Skeletal muscle cell (primary cell): ENCODE measurements around the gene DEDD2.

ENCODE experiments used
- DNase-seq: peaks from one replicate; pipeline ENCODE4 v3.0.0-alpha.2; 2010; ENCODE audit warnings: low read depth
- H3K4me3 ChIP-seq: 2 replicates; pipeline ENCODE4 v1.5.1; 2011; ENCODE audit warnings: low read depth, mild to moderate bottlenecking, control low read depth, low read length, moderate library complexity

DEDD2 gene

DNA sequence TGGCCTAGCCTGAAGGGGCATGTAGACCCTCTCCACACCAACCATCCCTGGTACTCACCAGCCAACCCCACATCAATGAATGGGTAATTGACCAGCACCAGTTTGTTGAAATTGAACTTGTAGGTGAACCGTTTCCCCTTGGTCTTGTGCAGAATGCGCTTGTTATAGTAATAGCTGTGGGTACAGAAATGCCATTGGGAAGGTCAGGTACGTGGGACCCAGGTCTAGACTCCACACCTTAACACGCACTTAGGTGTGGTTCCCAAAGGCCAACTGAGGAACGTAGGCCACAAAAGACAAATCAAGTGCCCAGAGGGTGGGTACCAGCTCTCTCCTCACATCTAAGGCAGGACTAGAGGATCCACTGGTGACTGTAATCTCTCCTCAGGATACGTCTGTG lies 32.3 kb upstream of the DEDD2 start:
- no peak overlapping the region for H3K4me3 ChIP-seq
- DNase-seq, result no peak

DNA sequence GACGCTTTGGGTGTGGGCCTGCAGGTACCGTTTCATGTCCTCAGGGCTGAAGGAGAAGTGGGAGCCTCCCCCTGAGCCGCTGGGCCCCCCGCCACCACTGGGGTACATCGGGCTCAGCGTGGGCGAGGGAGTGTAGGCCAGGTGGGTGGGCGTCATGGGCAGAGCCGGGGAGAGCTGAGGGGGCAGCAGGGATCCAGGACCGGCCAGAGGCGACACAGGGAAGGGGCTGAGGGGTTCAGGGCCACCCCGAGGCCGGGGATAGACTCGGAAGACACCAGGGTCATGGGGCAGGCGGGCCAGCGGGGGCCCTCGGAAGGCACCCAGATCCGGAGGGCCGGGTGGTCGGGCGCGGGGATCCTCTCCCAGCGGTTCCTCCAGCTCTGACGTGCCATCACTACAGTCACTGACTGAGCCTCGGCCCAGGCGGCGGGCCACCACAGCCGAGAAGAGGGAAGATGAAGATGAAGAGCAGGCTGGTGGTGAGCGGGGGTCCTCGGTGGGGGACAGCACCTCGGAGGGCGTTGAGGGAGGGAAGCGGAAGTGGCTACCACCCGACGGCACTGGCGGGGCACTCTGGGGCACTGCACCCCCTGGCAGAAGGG lies 31.8 kb upstream of the DEDD2 start:
- H3K4me3 ChIP-seq, result no peak overlapping the region

DNA sequence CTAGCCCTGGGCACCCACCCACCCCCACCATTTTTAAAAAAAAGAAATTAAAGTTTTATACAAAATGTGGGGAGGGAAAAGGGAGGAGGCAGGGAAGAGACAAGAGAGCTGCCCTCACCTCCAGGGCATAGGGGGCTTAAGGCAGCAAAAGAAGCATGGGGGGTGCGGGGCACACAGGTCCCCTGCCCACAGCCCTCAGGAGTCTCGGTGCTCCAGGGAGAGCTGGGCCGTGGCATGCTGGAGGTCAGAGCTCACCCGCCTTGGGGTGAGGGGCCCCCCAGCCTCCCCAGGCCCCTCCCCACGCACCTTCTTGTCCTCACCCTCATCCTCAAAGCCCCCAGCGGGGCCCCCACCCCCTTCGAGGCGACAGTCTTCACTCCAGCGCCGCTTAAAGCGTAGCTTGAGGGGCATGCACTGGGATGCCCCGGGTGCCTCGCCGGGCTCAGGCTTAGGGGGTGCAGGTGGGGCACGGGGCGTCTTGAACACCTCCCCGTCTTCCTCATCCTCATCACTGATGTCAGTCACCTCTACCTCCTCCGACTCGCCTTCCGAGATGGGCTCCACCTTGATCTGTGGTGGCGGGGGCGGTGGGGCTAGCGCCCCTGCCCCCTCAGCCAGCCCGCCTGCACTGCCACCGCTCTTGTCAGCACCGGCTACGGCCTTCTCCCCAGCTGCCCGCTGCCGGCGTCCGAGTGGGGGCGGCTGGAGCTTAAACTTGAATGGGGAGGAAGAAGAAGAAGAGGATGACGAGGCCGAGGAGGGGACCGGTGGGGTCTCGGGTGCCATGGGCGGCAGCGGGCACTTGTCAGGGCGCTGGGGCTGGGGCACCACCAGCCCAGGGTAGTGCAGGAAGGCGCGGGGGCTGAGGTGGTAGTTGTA lies 31.0 kb upstream of the DEDD2 start:
- no peak overlapping the region for H3K4me3 ChIP-seq
- DNase-seq, result no peak

More for the DNA sequence above, 31.8 kb upstream of the DEDD2 start:
- DNase-seq, result no peak

DNA sequence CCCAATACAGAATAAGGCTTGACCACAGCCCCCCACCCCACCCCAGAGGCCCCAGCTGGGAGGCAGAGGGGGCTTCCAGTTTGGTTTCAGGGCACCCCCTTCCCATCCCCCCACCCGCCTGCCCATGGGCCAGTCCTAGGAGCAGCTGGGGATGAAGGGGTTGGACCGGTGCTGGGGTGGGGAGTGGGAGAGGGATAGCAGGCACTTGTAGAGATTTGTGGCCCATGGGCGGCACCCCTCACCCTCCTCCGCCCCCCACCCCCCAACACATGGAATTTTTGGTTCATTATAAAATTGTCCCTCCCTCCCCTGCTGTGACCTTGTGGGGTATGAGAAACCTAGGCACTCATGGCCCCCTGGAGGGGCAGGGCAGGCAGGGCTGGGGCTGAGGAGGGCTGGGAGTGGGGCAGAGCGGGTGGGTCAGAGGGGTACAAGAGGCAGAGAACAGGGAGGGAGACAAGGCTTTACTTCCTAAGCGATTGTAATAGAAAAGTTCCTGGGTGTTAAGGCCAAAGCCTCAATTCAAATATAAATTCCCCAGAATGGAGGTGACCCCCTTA lies 30.2 kb upstream of the DEDD2 start:
- DNase-seq, result no peak
- no peak overlapping the region for H3K4me3 ChIP-seq

DNA sequence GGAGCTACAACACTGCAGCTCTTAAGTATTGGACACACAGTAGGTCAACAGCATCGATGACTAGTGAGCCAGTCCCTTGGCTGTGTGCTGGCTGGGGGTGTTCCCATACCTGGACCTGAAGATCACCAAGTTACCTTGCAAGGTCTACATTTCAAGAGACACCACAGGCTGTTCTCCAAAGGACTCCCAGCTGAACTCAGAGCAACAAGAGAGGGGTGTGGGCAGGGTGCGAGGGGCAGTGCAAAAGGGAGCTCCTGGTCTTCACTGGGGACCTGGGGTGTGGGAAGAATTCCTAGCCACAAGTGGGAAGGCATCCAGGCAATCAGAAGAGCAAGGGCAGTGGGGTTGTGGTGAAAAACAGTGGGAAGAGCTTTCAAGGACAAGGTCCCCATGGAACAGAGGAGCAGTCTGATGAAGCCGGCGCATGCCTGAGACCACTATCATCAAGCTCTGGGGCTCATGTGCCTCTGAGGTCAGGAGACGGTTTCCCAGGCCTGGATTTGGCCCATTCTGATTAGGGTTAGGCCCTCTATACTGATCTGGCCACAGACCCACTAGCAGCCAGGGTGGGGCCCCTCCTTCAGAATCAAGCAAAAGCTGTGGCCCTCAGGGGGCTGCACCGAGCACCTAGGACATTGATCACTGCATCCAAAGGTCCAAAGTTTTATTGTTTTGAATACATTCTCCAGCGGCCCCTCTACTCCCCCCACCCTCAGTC lies 29.6 kb upstream of the DEDD2 start:
- no peak for DNase-seq
- H3K4me3 ChIP-seq, result no peak overlapping the region

DNA sequence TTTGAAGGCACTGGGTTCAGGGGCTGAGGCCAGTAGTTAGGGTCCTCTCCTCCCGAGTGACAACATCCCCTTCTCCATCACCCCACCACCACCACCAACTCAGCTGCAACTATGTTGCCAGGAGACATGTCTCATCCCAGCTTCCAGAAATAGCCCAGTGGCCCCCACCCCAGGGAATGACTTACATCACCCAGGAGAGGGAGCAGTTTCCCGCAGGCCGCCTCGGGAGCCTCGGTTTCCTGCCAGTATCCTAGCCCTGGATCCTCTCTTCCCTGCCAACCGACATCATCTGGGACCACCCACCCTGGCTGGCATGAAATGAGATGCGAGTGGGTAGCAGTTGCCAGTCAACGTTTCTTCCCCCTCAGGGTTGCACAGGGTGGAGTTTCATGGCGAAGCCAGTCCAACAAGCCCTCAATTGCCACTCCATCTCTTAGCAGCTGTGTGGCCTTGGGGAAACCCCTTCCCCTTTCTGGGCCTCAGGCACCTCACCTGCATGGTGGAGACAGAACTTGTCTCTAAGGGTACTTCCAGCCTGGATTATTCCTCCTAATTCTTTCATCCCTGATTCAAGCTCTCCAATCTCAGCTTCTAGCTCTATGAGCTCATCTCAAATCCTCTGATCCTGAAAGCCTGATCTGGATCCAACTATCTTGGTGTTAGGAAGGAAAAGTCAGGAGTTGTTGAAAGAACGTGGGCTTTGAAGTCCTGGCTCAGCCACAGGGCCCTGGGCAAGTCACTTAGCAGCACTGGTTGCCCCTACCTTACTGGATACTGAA lies 28.9 kb upstream of the DEDD2 start:
- no peak overlapping the region for H3K4me3 ChIP-seq
- no peak for DNase-seq

DNA sequence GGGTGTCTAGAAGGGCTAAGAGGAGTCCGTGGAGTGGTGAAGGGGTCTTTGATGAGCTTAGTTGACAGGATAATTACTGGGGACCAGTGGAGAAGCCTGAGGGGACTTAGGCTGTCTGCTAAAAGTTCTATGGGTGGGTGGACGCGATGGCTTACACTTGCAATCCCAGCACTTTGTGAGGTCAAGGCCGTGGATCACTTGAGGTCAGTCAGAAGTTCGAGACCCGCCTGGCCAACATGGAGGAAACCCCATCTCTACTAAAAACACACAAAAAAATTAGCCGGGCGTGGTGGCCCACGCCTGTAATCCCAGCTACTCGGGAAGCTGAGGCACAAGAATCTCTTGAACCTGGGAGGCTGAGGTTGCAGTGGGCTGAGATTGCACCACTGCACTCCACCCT lies 27.8 kb upstream of the DEDD2 start:
- no peak for DNase-seq
- H3K4me3 ChIP-seq, result no peak overlapping the region

DNA sequence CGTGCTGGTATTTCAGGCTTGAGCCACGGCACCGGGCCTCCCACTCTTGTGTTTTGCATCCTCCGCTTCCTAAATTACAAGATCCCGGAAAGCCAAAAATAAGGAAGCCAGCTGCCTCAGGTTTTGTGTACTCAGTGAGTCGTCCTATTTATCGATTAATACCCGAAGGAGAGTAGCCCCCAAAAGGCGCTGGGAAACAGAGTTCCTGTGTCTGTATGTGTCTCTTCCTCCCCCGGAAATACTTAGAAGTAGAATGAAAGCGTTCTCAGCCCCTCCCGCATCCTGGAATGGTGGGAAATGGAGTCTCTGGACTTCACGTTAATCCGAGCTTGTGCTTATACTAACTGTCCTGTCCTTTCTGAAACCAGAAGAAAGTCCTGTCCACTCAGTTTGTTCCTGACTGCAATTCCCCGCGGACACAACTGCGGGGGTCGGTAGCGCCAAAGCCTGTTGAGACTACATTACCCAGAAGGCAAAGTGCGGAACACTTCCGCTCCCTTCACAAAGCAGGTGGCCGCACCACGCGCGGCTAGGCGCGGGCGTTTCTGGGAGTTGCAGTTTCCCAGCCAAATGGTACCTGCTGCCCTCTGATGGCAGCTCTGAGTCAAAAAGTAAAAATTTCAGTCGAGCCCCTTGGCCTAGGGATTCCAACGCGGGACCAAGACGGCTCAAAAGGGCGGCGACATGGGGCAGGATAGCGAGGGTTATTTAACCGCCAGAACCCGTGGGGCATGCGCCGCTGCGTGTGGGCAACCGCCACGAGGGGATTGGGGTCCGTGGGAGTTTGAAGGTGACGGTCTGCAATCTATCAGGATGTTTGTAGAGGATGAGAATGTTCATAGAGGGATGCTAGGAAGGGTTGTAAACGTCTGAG lies 27.1 kb upstream of the DEDD2 start:
- DNase-seq, result peak; percentile 79
- H3K4me3 ChIP-seq, result peak overlapping the region; percentile 68

DNA sequence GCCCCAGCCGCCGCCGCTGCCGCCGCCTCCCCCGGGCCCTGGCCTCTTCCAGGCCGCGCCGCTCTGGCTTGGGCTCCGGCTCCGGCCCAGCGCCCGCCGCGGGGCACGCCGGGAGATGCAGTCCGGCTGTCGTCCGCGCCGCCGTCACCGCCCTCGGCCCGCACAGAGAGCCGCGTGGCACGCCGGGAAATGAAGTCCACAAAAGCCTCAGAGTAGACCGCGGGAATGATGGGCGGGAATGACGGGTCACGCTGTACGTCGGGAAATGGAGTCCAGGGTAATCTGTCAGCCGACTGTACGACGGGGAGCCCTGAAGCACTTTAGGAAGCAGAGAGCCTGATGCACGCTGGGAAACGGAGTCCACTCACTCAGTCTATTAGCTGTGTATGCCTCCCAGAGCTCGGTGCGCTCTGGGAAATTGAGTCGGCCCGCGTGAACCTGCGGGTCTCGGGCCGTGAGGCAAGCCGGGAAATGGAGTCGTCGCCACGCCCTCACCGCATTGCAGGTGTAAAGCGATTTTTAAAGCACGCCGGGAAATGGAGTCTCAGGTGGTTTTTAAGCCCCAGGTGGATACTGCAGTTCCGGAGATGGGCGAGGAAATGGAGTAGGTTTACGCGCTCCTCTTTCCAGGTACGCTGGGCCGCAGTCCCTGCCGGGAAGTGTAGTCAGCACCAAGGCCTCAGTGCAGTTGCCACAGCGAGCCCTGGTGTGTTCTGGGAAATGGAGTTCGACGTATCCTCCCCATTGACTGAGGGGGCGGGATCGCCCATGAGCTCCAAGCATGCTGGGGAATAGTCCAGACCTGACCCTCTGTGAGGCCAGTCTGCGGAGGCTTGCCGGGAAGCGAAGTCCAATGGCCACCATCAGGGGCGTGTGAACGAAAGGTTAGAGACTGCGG lies 25.3 kb upstream of the DEDD2 start, which contains the start of gene GSK3A:
Gene GSK3A (minus strand): TSS at position 91 of the 898 bp plus-strand sequence. CDS start 137 bp downstream, outside the sequence.
- peak within 1 kb of the TSS; percentile 69 for H3K4me3 ChIP-seq

DNA sequence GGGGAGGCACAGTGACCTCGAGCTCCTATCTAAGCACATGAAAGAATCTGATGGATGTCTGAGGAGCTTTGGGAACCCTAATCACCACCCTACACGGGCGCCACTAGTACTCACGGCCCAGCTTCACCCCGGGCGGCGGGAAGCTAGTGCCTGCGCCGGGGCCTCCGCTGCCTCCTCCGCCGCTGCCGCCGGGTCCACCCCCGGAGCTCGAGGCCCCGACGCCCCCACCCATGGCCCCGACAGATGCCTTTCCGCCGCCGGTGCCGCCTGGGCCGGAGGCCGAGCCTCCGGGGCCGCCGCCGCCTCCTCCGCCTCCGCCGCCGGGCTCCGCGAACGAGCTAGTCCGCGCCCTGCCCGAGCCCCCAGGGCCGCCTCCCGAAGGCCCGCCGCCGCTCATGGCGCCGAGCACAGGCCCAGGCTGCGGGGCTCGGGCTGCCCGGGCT lies 24.6 kb upstream of the DEDD2 start:
- peak overlapping the region; percentile 69 for H3K4me3 ChIP-seq
- no peak for DNase-seq

More for the DNA sequence above, 25.3 kb upstream of the DEDD2 start, which contains the start of gene GSK3A:
- DNase-seq, result peak; percentile 97

DNA sequence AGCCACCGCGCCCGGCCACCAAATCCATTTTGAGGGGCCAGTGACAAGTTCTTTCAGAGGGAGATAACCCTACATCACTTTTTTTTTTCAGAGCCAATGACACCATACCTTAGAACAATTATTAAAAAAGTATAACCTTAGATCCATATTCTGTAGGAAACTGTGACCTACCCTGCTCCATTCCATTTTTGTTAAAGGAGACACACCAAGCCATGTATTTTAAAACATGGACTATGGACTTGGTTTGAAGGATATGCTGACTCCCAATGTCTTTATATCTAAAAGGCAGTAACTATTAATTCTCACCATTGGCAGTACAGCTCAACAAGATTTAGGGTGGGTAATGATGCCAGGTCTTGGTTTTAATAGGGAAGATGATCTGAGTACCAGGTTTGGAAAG lies 23.8 kb upstream of the DEDD2 start:
- H3K4me3 ChIP-seq, result peak overlapping the region; percentile 69
- no peak for DNase-seq

DNA sequence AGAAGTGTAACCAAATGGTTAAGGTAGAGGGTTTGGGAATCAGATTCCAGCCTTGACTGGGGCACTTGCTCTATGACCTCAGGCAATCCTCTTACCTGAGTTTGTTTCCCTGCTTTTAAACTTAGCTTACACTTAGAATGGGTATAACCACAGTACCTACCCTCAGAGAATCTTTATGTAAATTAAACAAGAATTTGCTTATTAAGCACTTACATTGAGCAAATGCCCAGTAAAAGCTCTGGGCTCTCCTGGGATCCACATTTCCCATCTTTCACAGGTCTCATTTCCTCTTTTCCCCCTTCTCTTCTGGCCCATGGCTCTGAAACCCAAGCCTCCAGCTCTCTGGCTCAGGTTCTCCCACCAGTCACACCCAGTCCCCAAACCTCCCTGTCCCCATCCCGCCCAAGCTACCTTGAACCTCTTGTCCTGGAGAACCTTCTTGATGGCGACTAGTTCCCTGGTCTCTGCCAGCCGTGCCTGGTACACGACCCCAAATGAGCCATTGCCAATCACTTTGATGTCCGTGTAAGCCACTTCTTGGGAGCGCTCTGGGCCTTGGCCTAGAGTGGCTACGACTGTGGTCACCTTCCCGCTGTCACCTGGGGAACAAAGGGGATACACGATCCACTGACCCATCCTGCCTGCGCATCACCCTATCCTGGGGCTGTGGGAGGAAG lies 22.2 kb upstream of the DEDD2 start:
- DNase-seq, result no peak
- H3K4me3 ChIP-seq, result no peak overlapping the region

DNA sequence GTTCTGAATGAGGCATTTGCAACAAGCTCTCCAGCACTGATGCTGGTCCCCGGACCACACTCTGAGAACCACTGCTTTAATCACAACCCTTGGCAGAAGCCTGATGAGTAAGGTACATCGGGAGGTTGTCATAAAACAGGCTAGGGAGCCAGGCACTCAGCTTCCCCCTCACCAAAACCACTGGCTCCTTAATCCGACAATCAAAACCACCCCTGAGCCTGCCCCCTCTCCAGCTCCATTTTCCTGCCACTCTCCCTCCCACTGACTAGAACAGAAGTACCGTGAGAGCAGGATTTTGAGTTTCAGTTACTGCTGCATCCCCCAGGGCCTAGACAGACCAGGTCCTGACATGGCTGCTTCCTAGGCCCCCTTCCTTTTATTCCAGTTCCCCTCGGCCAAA lies 17.7 kb upstream of the DEDD2 start:
- DNase-seq, result no peak
- no peak overlapping the region for H3K4me3 ChIP-seq

DNA sequence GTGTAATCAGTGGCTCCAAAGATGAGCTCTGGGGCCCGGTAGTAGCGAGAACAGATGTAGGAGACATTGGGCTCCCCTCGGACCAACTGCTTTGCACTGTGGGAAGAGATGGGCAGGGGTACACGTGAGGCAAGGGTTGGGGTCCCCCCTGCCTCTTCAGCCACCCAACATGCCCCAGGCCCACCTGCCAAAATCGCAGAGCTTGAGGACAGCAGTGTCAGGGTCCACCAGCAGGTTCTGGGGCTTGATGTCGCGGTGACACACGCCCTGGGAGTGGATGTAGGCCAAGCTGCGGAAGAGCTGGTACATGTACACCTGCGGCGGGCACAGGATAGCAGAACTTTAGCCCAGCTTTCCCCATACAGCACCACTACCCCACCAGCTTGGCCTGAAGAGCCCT lies 16.9 kb upstream of the DEDD2 start:
- no peak overlapping the region for H3K4me3 ChIP-seq

DNA sequence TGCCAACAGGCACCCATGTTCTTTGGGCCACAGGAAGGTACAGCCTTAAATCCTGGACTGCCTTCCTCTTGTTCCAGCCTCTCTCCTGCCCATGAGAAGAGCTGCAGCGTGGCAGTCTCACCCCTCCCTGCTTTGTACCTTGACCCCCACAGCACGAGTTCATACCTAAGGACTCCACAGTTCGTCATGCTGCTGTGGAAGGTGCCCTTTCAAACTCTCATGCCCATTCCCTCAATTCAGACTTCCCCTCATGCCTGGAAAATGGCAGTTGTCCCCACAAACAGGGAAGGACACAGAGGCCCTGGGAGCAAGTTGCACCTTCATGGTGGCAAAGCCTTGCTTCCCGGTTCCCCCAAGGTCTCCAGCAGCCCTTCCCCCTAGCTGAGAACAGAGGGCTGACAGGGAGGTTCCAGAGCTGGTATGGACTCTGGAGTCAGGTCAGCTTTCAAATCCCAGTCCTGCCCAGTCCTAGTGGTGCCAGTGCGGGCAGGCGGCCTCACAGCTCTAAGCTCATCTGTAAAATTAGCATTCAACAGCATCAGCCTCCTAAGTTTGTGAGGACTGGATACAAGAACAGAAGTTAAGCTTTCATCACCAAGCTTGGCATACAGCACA lies 16.3 kb upstream of the DEDD2 start:
- H3K4me3 ChIP-seq, result no peak overlapping the region
- DNase-seq, result no peak

More for the DNA sequence above, 16.9 kb upstream of the DEDD2 start:
- DNase-seq, result no peak

DNA sequence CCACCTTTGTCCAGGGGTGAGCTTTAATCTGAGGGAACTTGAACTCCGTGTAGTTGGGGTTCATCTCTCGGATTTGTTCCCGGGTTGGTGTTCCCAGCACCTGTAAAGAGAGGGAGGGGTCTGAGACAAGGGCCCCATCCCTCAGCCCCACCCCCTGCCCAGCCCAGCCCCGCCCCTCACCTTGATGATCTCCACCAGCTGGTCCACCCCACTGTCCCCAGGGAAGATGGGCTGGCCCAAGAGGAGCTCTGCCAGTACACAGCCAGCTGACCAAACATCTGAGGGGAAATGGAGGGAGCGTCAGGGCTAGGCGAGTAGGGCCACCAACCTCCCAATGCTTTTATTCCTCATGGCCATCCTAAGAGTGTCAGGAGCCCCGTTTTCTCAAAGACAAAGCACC lies 15.6 kb upstream of the DEDD2 start:
- H3K4me3 ChIP-seq, result no peak overlapping the region
- no peak for DNase-seq
